Heart left ventricle (tissue), 13 donors: ENCODE measurements around the gene VDR.

ENCODE experiments used
- POLR2A ChIP-seq, 2 donors: fragments of 450-650 bp; IDR thresholded peaks; one replicate each; pipeline ENCODE4 v1.6.1; 2017; ENCODE audit warnings: antibody characterized with exemption in 2 of 2, mild to moderate bottlenecking in 2 of 2, moderate library complexity in 2 of 2
- TF ChIP-seq, protein P1 (sequence below), 12 donors: fragments of 200-600 bp; sonication (generic) in 4 of 12; IDR thresholded peaks; one replicate each; pipeline versions ENCODE4 v1.5.0 to v1.8.0; 2018 to 2022; ENCODE audit warnings: antibody characterized with exemption in 12 of 12, mild to moderate bottlenecking in 5 of 12
- donor health status: ischemic (EF 13 %, LVEDD 7.1; RV severe dilation, severe dysfunction).
- donor health status: DM: no; HTN: yes; CAD: no.
- donor health status: DM: no; HTN: no; CAD: no.
- donor health status: ischemic (EF 25% LVEDD 6.9; RV normal size, moderate dysfunction).
- donor health status: ischemic (EF 25% LVEDD 5.7; RV mildly dilated, moderate dysfunction).
- donor health status: ischemic (EF 35%, LVEDD 5.7; RV mildly dilated, moderate dysfunction).
- donor health status: nonischemic (EF 11% LVEDD 7.7; RV severe dilation, severe dysfunction).
- donor health status: DM: yes; HTN: yes; CAD: no.
- donor health status: PGD.
- donor health status: ischemic (EF 29% LVEDD 5.4; RV normal size, mild dysfunction).
- donor health status: nonischemic (EF 23%, LVEDD 6.1; RV moderate dilation, normal function).

DNA sequence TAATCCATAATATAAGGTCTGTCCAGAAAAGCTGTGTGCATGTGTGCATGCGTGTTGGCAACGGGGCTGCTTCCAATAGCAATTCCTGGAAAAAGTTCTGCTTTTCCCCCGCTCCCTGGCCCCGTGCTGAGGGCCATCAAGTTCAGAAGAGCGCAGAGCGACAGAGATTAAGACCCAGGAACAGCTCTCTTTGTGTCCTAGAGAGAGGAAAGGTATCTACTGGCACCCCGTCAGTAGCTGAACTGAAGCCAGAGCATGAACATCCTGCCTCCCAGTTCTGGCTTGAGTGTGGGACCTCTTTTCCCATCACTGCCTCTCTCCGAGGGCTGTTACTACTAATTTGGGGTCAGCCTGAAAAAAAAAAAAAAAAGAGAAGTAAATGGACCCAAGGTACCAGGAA, 100.6 kb downstream of the VDR start:
- TF ChIP-seq, protein P1, sequence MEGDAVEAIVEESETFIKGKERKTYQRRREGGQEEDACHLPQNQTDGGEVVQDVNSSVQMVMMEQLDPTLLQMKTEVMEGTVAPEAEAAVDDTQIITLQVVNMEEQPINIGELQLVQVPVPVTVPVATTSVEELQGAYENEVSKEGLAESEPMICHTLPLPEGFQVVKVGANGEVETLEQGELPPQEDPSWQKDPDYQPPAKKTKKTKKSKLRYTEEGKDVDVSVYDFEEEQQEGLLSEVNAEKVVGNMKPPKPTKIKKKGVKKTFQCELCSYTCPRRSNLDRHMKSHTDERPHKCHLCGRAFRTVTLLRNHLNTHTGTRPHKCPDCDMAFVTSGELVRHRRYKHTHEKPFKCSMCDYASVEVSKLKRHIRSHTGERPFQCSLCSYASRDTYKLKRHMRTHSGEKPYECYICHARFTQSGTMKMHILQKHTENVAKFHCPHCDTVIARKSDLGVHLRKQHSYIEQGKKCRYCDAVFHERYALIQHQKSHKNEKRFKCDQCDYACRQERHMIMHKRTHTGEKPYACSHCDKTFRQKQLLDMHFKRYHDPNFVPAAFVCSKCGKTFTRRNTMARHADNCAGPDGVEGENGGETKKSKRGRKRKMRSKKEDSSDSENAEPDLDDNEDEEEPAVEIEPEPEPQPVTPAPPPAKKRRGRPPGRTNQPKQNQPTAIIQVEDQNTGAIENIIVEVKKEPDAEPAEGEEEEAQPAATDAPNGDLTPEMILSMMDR (IDR thresholded peaks at IDR 0.05) = no peak
- TF ChIP-seq POLR2A (IDR thresholded peaks at IDR 0.05) = no peak
